DOHH2 (cell line): ENCODE data around the gene VANGL1.

Experiments used
- EZH2phosphoT487 ChIP-seq: fragments of 200-600 bp; sonication (generic); IDR thresholded peaks from 2 replicates; pipeline ENCODE4 v1.6.1; 2017; ENCODE audit warnings: borderline replicate concordance, mild to moderate bottlenecking, antibody characterized with exemption, low read length, moderate library complexity, mixed read lengths
- TF ChIP-seq, protein P1 (sequence below): fragments of 200-600 bp; sonication (generic); IDR thresholded peaks from one replicate; pipeline ENCODE4 v1.5.1; 2014; ENCODE audit warnings: antibody characterized with exemption, mild to moderate bottlenecking, low read depth, low read length; ENCODE audit not compliant: poor library complexity, severe bottlenecking

DNA sequence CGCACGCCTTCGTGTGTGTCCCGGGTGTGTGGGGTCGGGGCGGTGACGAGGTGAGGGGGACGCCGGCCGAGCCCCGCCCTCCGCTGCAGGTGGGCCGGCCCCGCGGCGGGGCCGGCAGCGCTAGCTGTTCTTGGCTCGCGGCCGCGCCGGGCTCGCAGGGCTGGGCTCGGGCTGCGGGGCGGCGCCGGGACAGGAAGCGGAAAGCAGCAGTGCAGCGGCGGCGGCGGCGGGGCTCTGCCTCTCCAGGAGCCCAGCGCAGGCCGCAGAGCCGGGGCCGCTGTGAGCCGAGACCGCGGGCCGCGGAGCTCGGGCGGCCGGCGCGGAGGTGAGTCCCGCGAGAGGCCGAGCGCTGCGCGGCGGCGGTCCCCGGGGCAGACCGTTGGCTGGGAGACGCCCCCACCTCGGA, at the start of gene VANGL1:
- TF ChIP-seq, protein P1, sequence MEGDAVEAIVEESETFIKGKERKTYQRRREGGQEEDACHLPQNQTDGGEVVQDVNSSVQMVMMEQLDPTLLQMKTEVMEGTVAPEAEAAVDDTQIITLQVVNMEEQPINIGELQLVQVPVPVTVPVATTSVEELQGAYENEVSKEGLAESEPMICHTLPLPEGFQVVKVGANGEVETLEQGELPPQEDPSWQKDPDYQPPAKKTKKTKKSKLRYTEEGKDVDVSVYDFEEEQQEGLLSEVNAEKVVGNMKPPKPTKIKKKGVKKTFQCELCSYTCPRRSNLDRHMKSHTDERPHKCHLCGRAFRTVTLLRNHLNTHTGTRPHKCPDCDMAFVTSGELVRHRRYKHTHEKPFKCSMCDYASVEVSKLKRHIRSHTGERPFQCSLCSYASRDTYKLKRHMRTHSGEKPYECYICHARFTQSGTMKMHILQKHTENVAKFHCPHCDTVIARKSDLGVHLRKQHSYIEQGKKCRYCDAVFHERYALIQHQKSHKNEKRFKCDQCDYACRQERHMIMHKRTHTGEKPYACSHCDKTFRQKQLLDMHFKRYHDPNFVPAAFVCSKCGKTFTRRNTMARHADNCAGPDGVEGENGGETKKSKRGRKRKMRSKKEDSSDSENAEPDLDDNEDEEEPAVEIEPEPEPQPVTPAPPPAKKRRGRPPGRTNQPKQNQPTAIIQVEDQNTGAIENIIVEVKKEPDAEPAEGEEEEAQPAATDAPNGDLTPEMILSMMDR, result no peak
- no peak for TF ChIP-seq EZH2phosphoT487
